K562 (cell line): ENCODE results near the gene GRWD1. TPM values are rescaled to one million over a fixed set of nuclear protein-coding genes. Genes with fewer than 3 reads are reported as not detected.

Source experiments
- C11orf30 ChIP-seq: fragments of 450-650 bp; IDR thresholded peaks from 2 replicates; pipeline ENCODE4 v1.6.1; 2016; ENCODE audit warnings: low read depth, mild to moderate bottlenecking
- CBFB ChIP-seq: sonication (generic); formaldehyde crosslinking; IDR thresholded peaks from 2 replicates; pipeline ENCODE4 v1.4.0; 2020; ENCODE audit warnings: mild to moderate bottlenecking, missing genetic modification reagents
- DPF2 ChIP-seq: fragments of 450-650 bp; IDR thresholded peaks from 2 replicates; pipeline ENCODE4 v1.6.1; 2016
- ELF4 ChIP-seq: fragments of 450-650 bp; formaldehyde crosslinking; IDR thresholded peaks from 2 replicates; pipeline ENCODE4 v1.4.0; 2022; ENCODE audit warnings: missing genetic modification characterization
- FOXK1 ChIP-seq: sonication (generic); formaldehyde crosslinking; IDR thresholded peaks from 2 replicates; pipeline ENCODE4 v1.8.0; 2022; ENCODE audit warnings: missing genetic modification reagents, mild to moderate bottlenecking, borderline replicate concordance
- MTF1 ChIP-seq: fragments of 250-450 bp; sonication (Bioruptor Pico); IDR thresholded peaks from 2 replicates; pipeline ENCODE4 v1.9.0; 2021; ENCODE audit warnings: moderate library complexity, mild to moderate bottlenecking, inconsistent platforms, borderline replicate concordance
- NBN ChIP-seq: fragments of 450-650 bp; IDR thresholded peaks from 2 replicates; pipeline ENCODE4 v1.6.1; 2016; ENCODE audit warnings: low read depth, mild to moderate bottlenecking
- NCOA1 ChIP-seq: fragments of 450-650 bp; IDR thresholded peaks from 2 replicates; pipeline ENCODE4 v1.6.1; 2016; ENCODE audit warnings: low read depth
- NCOA6 ChIP-seq: fragments of 450-650 bp; IDR thresholded peaks from 2 replicates; pipeline ENCODE4 v1.6.1; 2017; ENCODE audit warnings: mild to moderate bottlenecking
- POLR2B ChIP-seq: fragments of 450-650 bp; IDR thresholded peaks from 2 replicates; pipeline ENCODE4 v1.6.1; 2018; ENCODE audit warnings: low read depth; ENCODE audit not compliant: partially characterized antibody
- RBBP5 ChIP-seq: fragments of 200-600 bp; sonication (generic); IDR thresholded peaks from 2 replicates; pipeline ENCODE4 v1.6.1; 2012; ENCODE audit warnings: borderline replicate concordance, mild to moderate bottlenecking, low read length, control low read depth, inconsistent platforms; ENCODE audit not compliant: insufficient read depth, poor library complexity, severe bottlenecking
- SMARCA4 ChIP-seq: fragments of 450-650 bp; IDR thresholded peaks from 2 replicates; pipeline ENCODE4 v1.6.1; 2016
- SMARCE1 ChIP-seq: fragments of 450-650 bp; IDR thresholded peaks from 2 replicates; pipeline ENCODE4 v1.7.1; 2016; ENCODE audit warnings: mild to moderate bottlenecking
- SREBF2 ChIP-seq: sonication (generic); formaldehyde crosslinking; IDR thresholded peaks from 2 replicates; pipeline ENCODE4 v1.4.0; 2020; ENCODE audit warnings: mild to moderate bottlenecking, missing genetic modification reagents
- TEAD1 ChIP-seq, 2 experiments: fragments of 450-650 bp in 1 of 2; sonication (generic) in 1 of 2; formaldehyde crosslinking; IDR thresholded peaks; 2 replicates each; pipeline versions ENCODE4 v1.4.0 to v1.8.0; 2020 to 2022; ENCODE audit warnings: mild to moderate bottlenecking in 2 of 2, missing genetic modification reagents in 1 of 2
- XRCC3 ChIP-seq: fragments of 450-650 bp; IDR thresholded peaks from 2 replicates; pipeline ENCODE4 v1.6.1; 2017; ENCODE audit warnings: mild to moderate bottlenecking, moderate library complexity
- YBX1 ChIP-seq: fragments of 450-650 bp; IDR thresholded peaks from 2 replicates; pipeline ENCODE4 v1.7.1; 2016; ENCODE audit warnings: mild to moderate bottlenecking
- ZBTB40 ChIP-seq, 2 experiments: fragments of 450-650 bp in 1 of 2; sonication (generic) in 1 of 2; formaldehyde crosslinking in 1 of 2; IDR thresholded peaks; 2 replicates each; pipeline versions ENCODE4 v1.7.1 to v1.9.0; 2016 to 2022; ENCODE audit warnings: inconsistent platforms in 1 of 2, mild to moderate bottlenecking in 1 of 2, missing genetic modification reagents in 1 of 2
- ZKSCAN8 ChIP-seq: fragments of 200-800 bp; sonication (Bioruptor generic); IDR thresholded peaks from 2 replicates; pipeline ENCODE4 v1.6.1; 2016; ENCODE audit warnings: missing genetic modification characterization, missing compliant biosample characterization
- ZNF41 ChIP-seq: fragments of 250-450 bp; sonication (Bioruptor Pico); conservative IDR thresholded peaks from 2 replicates; pipeline ENCODE4 v1.4.0; 2020; ENCODE audit warnings: mild to moderate bottlenecking
- ZZZ3 ChIP-seq: fragments of 450-650 bp; IDR thresholded peaks from 2 replicates; pipeline ENCODE4 v1.6.1; 2016; ENCODE audit warnings: antibody characterized with exemption, mild to moderate bottlenecking, moderate library complexity
- polyA plus RNA-seq, 8 experiments: library from polyadenylated mRNA; depleted of rRNA in 4 of 8; stranded (reverse) in 5 of 8; unstranded in 3 of 8; fragments of >200 nt; fragmentation: Nextera tagmentation in 2 of 8; fragmentation: Illumina TruSeq in 1 of 8; extraction: Ambion mirVana in 2 of 8; extraction: Trizol in 1 of 8; gene quantifications; 2 replicates each; pipeline versions ENCODE4 v1.2.1 to v1.2.3, GENCODE V29; 2011 to 2014; ENCODE audit warnings: inconsistent platforms in 1 of 8, missing spikeins in 1 of 8
- total RNA-seq, 7 experiments: library from RNA; depleted of rRNA in 6 of 7; stranded (reverse); fragments of >200 nt in 6 of 7; fragmentation: Illumina TruSeq in 2 of 7; extraction: Trizol in 2 of 7; gene quantifications; 2 replicates each; pipeline versions ENCODE4 v1.2.1 to v1.2.3, GENCODE V29; 2011 to 2021; ENCODE audit warnings: low replicate concordance in 1 of 7

The GRWD1 gene
- total and polyA plus RNA-seq, 9 of the 15 experiments (the other 6 are each of a cell fraction or from before 2014, with no cell fraction given): 1.5 to 87.2 (median 24.5) TPM

- TF ChIP-seq ZBTB40 (IDR thresholded peaks at IDR 0.05) (peak; percentile 76), ZBTB40 (CRISPR knock-in tag; IDR thresholded peaks at IDR 0.05) (no peak), SREBF2 (CRISPR knock-in tag) (no peak), XRCC3 (no peak), YBX1 (0 out of 2 replicates have a peak, but pooled peaks have one; percentile 76), CBFB (CRISPR knock-in tag) (peak; percentile 33; the same call in 1 of the 2 replicates), ZNF41 (CRISPR knock-in tag) (no peak), ZKSCAN8 (CRISPR knock-in tag) (no peak), TEAD1 (CRISPR knock-in tag; IDR thresholded peaks at IDR 0.05) (0 out of 4 replicates have a peak, but pooled peaks of 1 of the 2 experiments have one; percentile 38), ZZZ3 (no peak), SMARCE1 (peak; percentile 88), SMARCA4 (peak; percentile 78), NCOA6 (no peak; the same call in 1 of the 2 replicates), NCOA1 (no peak), DPF2 (peak; percentile 86), MTF1 (CRISPR knock-in tag) (no peak), FOXK1 (no peak), ELF4 (CRISPR knock-in tag) (peak; percentile 94), C11orf30 (no peak), NBN (peak; percentile 81; the same call in 1 of the 2 replicates), POLR2B (peak; percentile 69), RBBP5 (peak; percentile 12)
Measured at GRCh38 chr19:48397263-48398101, 48.3 kb upstream of the GRWD1 start (continued).
